SK-N-MC (cell line): ENCODE data around the gene AMZ1.

Source experiments
- EZH2 ChIP-seq: fragments of 200-600 bp; sonication (generic); IDR thresholded peaks from one replicate; pipeline ENCODE4 v1.6.1; 2017; ENCODE audit warnings: antibody characterized with exemption
- POLR2AphosphoS5 ChIP-seq: IDR thresholded peaks from 2 replicates; pipeline ENCODE4 v1.6.1; 2012; ENCODE audit warnings: mild to moderate bottlenecking, low read depth, low read length, borderline replicate concordance

DNA sequence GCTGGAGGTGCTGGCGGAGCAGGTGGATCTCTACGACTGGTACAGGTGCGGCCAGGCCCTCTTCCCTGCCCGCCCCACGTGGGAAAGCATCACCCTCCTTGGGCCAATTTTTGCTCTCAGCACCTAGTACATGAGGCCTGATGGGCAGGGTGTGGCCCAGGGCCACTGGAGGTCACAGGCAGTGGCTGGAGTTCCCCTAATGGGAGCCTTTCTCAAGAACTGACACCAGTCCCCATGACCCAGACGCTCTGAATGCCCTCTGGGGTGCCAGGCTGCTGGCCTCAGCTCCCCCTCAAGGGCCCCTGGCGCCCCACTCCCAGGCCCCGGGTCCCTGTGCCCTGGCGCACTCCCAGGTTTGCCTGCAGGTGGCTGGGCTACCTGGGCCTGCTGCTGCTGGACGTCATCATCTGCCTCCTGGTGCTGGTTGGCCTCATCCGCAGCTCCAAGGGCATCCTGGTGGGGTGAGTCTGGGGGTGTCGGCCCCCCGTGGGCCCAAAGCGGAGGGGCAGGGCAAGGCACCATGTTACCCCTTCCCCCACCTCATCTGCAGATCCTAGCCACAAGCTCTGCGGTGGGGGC is 40.3 kb upstream of the AMZ1 start:
- TF ChIP-seq EZH2 (no peak), POLR2AphosphoS5 (no peak)
